NCI-H748 treated with DMSO at 0.1 percent for 48 hours (cell line): Measurements from ENCODE around the gene LZTFL1.
A peak's percentile ranks its signal among the peaks of the same experiment; 100 is the strongest.

ENCODE experiments used
- DNase-seq: peaks from one replicate; lab custom pipeline; 2025; lab: John Stamatoyannopoulos, UW

Gene LZTFL1

DNA sequence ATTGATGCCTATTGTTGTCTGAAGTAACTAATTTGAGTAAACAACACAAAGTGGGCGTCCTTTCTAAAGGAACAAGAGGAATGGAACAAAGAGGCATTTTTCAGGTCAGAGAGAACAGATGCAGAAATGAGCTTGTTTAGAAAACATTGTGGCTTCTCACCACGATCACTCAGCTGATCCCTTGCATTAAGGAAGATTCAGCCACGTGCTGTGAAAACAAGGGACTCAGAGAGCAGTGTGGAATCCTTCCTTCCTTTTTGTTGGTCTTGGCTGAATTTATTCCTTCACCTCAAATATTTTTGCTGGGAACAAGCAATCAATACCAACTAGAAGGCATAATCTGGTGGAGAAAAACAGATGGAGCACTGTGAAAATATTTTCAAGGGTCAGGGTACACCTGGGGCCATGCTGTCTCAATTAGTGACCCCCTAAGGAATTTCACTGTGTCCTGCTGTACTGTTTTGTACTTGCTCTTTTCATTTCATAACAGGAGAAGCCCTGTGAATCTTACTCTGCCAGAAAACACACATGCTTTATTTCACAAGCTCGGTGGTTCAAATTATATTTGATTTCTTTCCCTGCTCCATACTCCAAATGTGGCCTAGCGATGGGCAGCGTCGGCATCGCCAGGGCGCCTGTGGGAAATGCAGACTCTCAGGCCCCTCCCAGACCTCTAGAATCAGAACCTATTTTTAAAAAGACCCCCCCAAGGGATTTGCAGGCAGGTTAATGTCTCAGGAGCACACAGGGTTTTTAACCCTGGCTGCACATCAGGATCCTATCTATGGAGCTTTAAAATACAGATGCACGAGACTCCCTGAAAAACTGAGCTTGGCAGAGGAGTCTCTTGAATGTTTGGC, 34.0 kb downstream of the LZTFL1 start:
- peak; percentile 61 for DNase-seq

DNA sequence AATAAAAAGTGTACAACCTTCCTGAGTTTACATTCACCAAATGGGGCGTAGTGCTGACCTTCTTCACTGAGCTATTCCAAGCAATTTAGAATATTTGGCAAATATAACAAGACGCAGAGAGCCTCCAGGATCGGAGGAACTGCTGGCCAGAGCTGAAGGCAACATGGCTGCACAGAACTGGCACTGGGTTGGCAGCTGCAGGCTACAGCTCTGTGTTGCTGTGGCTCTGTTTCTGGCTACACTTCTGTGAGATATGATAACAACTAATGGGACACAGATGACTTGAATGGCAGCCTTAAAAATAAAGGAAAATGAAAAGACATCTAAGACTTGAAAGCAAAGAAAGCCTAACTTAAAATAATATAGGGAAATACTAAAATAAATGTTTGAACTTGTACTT, 34.8 kb downstream of the LZTFL1 start:
- peak; percentile 29 for DNase-seq

DNA sequence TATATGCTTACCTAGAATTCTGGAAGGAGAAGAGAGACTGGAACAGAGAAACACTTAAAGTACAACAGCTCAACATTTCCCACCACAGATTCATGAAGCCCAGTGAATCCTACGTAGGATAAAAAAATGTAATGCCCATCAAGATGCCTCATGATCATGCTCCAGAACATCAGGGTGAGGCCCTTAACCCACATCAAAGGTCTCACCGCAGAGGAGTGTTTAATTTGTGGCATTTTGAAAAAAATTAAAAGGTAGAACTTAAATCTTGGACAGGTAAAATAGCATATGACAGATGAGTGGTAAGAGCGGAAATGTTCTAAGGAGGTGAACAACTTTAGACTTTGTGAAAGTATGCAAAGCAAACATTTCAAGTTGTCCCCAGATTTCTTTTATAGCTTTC, 35.8 kb downstream of the LZTFL1 start:
- DNase-seq = no peak

DNA sequence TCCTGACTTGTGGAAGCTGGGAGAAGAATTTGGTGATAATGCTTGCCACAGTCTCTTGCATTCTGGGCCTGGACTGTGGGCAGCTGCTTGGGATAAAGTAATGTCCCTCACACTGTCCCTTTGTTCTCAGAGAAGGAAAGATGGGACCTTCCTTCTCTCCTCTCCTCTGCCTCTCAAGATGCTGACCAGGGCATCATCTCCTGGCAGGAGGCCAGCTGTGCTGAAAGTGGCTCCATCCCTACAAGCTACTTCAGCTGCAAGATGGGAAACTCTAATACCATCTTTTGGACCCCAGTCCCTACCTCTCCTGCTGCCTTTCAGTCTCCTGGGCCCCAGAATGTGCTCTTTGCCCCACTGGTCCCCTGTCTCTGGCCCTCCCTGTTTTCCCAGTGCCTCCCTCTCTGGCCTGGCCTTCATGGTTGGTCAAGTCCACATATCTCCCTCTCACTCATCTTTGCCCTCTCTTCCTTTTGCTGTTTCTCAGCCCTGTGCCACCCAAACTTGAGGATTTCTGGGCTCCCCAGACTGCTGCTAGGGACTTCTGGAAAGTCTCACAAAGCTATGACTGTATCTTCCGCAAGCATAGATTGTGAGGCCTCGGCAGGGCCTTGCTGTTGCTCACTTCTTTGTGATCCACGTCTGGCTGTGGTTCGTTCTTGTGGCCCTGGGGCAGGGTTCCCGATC, 38.5 kb downstream of the LZTFL1 start:
- DNase-seq = no peak

- no peak for DNase-seq
Observed at GRCh38 chr3:45802146-45802545, 39.8 kb downstream of the LZTFL1 start.

- DNase-seq = no peak
Observed at GRCh38 chr3:45800611-45801010, 41.3 kb downstream of the LZTFL1 start.

GRCh38 chr3:45799586-45799985, 42.3 kb downstream of the LZTFL1 start:
- DNase-seq = no peak

DNA sequence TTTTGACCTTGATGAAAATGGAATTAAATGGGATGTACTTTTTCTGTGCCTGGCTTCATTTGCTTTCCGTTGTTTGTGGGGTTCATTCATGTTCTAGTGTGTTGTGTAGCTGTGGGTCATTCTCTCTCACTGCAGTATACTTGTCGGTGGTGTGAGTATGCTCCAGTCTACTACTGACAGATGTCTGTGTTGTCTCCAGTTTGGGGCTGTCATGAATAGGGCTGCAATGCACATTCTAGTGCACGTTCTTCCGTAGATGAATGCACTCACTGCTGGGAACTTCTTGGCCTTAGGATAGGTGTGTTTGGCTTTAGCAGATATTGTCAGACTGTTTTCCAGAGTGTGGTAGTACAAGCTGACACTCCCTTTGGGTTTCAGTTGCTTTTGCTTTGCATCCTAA, 43.9 kb downstream of the LZTFL1 start:
- no peak for DNase-seq

GRCh38 chr3:45796902-45797637, 44.8 kb downstream of the LZTFL1 start:
- no peak for DNase-seq

DNA sequence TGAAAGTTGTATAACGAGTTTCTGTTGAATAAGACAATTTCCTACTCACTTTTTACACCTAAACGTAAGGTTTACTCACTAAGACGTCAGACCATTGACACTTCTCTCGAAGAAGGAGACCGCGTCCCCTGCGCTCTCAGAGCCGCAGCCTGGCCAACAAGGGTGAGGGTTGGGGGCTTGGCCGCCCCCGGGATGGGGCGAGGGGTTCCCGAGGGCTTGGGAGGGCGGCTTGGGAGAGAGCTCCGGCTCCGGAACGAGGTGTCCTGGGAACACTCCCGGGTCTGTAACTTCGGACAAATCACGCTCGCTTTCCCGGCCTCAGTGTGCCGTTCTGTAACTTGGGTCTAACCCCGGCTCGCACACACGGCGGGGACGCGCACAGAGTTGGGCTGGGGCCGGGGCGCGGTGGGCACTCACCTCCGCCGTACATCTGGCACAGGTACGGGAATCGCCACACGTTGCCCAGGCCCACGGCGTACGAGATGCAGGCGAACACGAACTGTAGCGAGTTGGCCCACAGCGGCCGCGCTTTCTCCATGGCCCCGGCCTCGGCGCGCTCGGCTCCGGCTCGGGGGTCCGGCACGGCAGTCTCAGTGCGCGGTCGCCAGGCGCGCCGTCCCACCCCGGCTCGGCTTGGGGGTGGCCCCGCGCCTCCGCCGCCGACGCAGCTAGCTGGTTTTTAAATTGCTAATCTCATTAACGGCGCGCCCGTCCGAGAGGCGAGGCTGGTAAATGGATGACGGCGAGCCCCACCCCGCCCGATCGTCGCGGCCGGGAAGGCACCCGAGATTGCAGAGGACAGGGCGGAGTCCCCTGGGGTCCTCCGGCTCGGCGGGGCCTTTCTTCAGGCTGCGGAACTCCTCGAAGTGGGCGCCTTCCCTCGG, 45.8 kb downstream of the LZTFL1 start, which contains the start of gene SLC6A20:
Gene SLC6A20 (minus strand): TSS at position 655 of the 884 bp plus-strand sequence. CDS start 117 bp downstream, at position 538.
- no peak for DNase-seq

GRCh38 chr3:45795509-45795881, 46.4 kb downstream of the LZTFL1 start:
- no peak for DNase-seq

GRCh38 chr3:45794660-45795059, 47.3 kb downstream of the LZTFL1 start:
- no peak for DNase-seq

GRCh38 chr3:45794177-45794560, 47.8 kb downstream of the LZTFL1 start:
- DNase-seq = no peak

GRCh38 chr3:45793482-45794176, 48.3 kb downstream of the LZTFL1 start:
- no peak for DNase-seq

DNA sequence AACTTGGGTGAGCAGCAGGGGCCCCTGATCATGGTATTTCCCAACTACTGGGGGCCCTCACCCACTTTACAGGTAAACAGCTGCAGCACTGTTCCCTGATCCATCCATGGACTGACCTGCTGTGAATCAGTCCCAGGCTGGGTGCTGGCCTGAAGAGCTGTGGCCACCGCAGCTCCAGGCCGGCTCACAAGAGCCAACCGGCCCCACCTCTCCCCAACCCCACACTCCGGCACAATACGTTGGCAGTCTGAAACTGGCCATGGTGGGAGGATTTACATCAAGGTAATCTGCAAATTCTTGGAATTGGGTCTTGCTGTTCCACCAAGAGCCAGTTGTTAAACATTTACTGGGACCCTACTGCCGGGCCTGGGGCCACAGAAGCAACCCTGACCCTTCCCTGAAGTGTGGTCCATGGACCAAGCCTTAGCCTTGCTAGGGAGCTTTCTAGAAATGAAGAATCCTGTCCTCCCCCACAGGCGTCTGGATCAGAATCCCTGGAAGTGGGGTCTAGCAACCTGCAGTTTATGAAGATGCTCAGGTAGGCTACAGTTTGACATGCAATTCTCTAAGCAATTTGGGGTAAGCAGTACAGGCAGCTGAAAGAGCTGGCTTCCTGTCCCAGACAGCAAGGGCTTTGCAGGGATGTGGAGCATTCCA, 49.3 kb downstream of the LZTFL1 start:
- no peak for DNase-seq

- DNase-seq = no peak
Observed at GRCh38 chr3:45792036-45792435, 49.9 kb downstream of the LZTFL1 start.

DNA sequence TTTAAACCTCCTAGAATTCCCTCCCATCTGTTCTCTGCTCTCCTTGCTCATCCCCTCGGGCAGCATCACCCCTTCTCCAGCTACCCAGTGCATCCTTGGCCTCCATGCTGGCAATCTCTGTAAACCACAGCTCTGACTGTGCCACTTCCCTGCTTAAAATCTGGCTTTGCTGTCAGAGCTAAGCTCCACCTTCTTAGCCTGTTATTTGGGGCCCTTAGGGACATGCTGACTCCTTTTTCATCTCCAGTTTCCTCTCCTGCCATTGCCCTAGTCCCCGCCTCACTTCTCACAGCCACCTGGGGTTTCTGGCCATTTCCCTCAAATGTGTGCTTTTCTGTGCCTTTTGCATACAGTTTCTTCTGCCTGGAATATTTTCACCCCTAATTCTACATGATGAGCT, 51.3 kb downstream of the LZTFL1 start:
- no peak for DNase-seq

DNA sequence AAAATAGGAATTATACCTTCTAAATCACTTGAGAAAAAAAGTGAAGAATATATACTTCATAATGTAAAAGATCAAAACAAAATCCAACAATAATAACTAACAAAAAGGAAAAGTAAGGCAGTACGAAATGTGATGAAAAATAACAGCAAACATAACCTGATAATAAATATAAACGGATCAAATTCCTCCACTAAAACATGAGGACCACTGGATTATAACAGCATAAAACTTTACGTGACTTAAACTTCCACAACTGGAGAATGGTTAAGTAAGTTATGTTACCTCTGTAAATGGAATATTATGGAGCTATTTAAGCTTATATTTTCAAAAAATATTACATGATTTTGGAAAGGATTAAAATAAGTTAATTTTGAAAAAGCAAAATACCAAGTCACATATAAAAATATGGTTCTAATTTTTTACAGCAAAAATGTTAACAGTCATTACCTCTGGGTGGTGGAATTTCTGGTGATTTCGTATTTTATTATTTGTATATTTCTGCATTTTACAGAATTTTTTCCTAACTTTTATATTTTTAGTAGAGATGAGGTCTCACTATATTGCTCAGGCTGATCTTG, 52.6 kb downstream of the LZTFL1 start:
- no peak for DNase-seq

GRCh38 chr3:45787551-45787950, 54.4 kb downstream of the LZTFL1 start:
- no peak for DNase-seq

DNA sequence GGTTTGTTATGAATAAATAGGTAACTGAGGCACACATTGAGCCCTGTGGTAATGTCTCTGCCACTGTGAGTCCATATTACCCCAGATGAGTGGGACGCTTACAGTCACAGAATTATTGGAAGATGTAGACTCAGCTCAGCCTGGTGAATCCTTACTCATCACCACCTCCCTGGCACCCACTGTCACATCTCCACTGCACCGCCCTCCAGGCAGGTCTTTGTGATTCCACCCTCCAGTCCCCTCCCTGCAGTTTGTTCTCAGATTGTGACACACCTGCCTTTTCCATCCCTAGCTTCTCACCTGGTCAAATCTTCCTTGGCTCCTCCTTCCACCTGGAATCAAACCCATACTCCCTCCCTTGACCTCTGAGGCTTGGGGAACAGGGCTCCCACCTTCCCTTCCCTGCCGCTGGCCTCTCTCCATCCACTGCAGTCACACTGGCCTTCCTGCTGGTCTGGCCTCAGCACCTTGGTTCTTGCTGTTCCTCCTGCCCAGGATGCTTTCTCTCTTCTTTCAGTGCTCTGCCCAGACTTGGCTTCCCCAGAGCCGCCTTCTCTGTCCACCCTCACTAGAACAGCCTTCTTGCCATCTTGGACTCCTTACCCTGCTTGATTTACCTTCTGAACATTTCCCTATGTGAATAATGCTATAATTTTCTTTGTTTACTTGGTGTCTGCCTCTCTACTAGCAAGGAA, 55.0 kb downstream of the LZTFL1 start:
- no peak for DNase-seq
